OCI-LY7 (cell line): ENCODE results near the gene MAN1A1. TPM values are rescaled to one million over a fixed set of nuclear protein-coding genes. Genes with fewer than 3 reads are reported as not detected.

ENCODE experiments used
- BruUV-seq: library from RNA; stranded (reverse); fragments of 400-500 nt; replicated peaks from 2 replicates; lab custom pipeline; 2021; lab: Mats Ljungman, UMichigan
- CTCF ChIA-PET: fragments of 300-600 bp; sonication (Branson Sonifier 250); formaldehyde crosslinking; loops from one replicate; lab custom pipeline; 2022; ENCODE audit warnings: antibody characterized with exemption; ENCODE audit not compliant: unreplicated experiment; lab: Charles Lee
- POLR2A ChIA-PET: fragments of 300-600 bp; sonication (Branson Sonifier 250); formaldehyde crosslinking; loops from one replicate; lab custom pipeline; 2022; ENCODE audit warnings: antibody characterized with exemption; lab: Charles Lee
- DNase-seq: peaks from one replicate; pipeline ENCODE4 v3.0.0-alpha.2; 2015; ENCODE audit warnings: low spot score
- H2AFZ ChIP-seq: fragments of 200-600 bp; sonication (generic), shearing (Covaris generic); 2 replicates; pipeline ENCODE4 v1.6.1; 2014; ENCODE audit warnings: mild to moderate bottlenecking, antibody characterized with exemption, low read length, moderate library complexity
- H3K27ac ChIP-seq: fragments of 200-600 bp; sonication (generic); 2 replicates; pipeline ENCODE4 v1.5.1; 2014; ENCODE audit warnings: mixed run types, low read depth, mild to moderate bottlenecking, moderate library complexity, low read length, inconsistent platforms; ENCODE audit not compliant: poor library complexity, severe bottlenecking
- H3K36me3 ChIP-seq: fragments of 200-600 bp; sonication (generic); 2 replicates; pipeline ENCODE4 v1.6.1; 2014; ENCODE audit warnings: mild to moderate bottlenecking, antibody characterized with exemption, low read length, moderate library complexity, mixed read lengths; ENCODE audit not compliant: insufficient read depth
- H3K4me1 ChIP-seq: fragments of 200-600 bp; sonication (generic); 2 replicates; pipeline ENCODE4 v1.5.1; 2014; ENCODE audit warnings: mild to moderate bottlenecking, low read length; ENCODE audit not compliant: insufficient read depth, poor library complexity, severe bottlenecking
- H3K4me2 ChIP-seq: fragments of 200-600 bp; sonication (generic); 2 replicates; pipeline ENCODE4 v1.6.1; 2014; ENCODE audit warnings: mild to moderate bottlenecking, low read length
- H3K4me3 ChIP-seq: fragments of 200-600 bp; sonication (generic); 2 replicates; pipeline ENCODE4 v1.5.1; 2014; ENCODE audit warnings: mild to moderate bottlenecking, low read depth, low read length; ENCODE audit not compliant: poor library complexity, severe bottlenecking
- H3K79me2 ChIP-seq: fragments of 200-600 bp; sonication (generic); 2 replicates; pipeline ENCODE4 v1.6.1; 2016; ENCODE audit warnings: low read depth, mild to moderate bottlenecking, low read length, moderate library complexity, mixed read lengths; ENCODE audit not compliant: insufficient read depth
- H3K9me2 ChIP-seq: fragments of 200-600 bp; sonication (generic); 2 replicates; pipeline ENCODE4 v1.6.1; 2016; ENCODE audit warnings: mild to moderate bottlenecking, low read length, mixed read lengths; ENCODE audit not compliant: insufficient read depth
- H3K9me3 ChIP-seq: fragments of 200-600 bp; sonication (generic); 2 replicates; pipeline ENCODE4 v1.6.1; 2014; ENCODE audit warnings: mild to moderate bottlenecking, mixed run types, low read length, mixed read lengths
- H4K20me1 ChIP-seq: fragments of 200-600 bp; sonication (generic); 2 replicates; pipeline ENCODE4 v1.6.1; 2014; ENCODE audit warnings: mild to moderate bottlenecking, antibody characterized with exemption, low read length, moderate library complexity, mixed read lengths; ENCODE audit not compliant: insufficient read depth
- EZH2phosphoT487 ChIP-seq: fragments of 200-600 bp; sonication (generic); IDR thresholded peaks from 2 replicates; pipeline ENCODE4 v1.6.1; 2018; ENCODE audit warnings: low read depth, borderline replicate concordance, mild to moderate bottlenecking, mixed run types, antibody characterized with exemption, low read length, moderate library complexity, mixed read lengths
- intact Hi-C: fragments of 100-400 bp; cut with micrococcal nuclease; formaldehyde crosslinking; loops from one replicate; pipeline ENCODE4 v1.10.0; 2022; ENCODE audit not compliant: unreplicated experiment
- total RNA-seq, 2 experiments: library from RNA; depleted of rRNA in 1 of 2; stranded (reverse); fragments of >200 nt in 1 of 2; shearing (Covaris generic) in 1 of 2; gene quantifications; 2 replicates each; pipeline ENCODE4 v1.2.3, GENCODE V29; 2014 to 2022
- TF ChIP-seq, protein P1 (sequence below): fragments of 200-600 bp; sonication (generic); conservative IDR thresholded peaks from 2 replicates; pipeline ENCODE4 v1.5.1; 2014; ENCODE audit warnings: mild to moderate bottlenecking, antibody characterized with exemption, low read length, moderate library complexity, mixed read lengths

MAN1A1 gene
- total RNA-seq, 2 experiments from 2014 or later, result 72.4 to 74.3 TPM

DNA sequence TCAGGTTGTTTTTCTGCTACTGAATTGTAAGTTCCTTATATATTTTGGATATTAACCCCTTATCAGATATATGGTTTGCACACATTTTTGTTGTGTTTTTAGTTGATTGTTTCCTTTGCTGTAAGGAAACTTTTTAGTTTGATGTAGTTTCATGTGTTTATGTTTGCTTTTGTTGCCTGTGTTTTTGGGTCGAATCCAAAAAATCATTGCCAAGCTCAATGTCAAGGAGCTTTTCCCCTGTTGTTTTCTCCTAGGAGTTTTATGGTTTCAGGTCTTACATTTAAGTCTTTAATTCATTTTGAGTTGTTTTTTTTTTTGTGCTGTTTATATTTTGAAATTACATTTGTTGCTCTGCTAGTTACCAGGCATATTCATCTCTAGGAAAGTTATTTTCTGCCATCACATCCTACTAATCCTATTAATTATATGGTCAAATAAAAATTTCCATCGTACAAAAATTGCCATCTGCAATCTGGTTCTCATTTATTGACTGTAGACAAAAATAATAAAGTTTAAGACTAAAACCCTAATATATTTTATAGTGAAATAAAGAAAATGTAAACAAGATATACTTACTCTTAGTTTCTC lies 167.3 kb downstream of the MAN1A1 start:
- CTCF ChIA-PET, result no interaction called here
- TSS peak; percentile 13 for BruUV-seq
- Histone ChIP-seq H3K4me2 (no peak overlapping the region), H3K4me3 (no peak overlapping the region), H2AFZ (no peak overlapping the region), H3K36me3 (peaks cover 99% of the 10 kb centered on the region), H3K9me2 (no peaks in the 10 kb centered on the region), H3K4me1 (no peaks in the 10 kb centered on the region), H4K20me1 (peaks cover 5% of the 10 kb centered on the region; the same call in 1 of the 2 replicates), H3K27ac (no peak overlapping the region), H3K79me2 (no peaks in the 10 kb centered on the region; the same call in 1 of the 2 replicates), H3K9me3 (no peaks in the 10 kb centered on the region)
- POLR2A ChIA-PET, result interaction anchor here (0.5 kb wide), 1 partner anchor 9 kb away, joined by 3 read pairs; no protein-coding TSS in a partner anchor
- no peak for TF ChIP-seq EZH2phosphoT487
- TF ChIP-seq, protein P1, sequence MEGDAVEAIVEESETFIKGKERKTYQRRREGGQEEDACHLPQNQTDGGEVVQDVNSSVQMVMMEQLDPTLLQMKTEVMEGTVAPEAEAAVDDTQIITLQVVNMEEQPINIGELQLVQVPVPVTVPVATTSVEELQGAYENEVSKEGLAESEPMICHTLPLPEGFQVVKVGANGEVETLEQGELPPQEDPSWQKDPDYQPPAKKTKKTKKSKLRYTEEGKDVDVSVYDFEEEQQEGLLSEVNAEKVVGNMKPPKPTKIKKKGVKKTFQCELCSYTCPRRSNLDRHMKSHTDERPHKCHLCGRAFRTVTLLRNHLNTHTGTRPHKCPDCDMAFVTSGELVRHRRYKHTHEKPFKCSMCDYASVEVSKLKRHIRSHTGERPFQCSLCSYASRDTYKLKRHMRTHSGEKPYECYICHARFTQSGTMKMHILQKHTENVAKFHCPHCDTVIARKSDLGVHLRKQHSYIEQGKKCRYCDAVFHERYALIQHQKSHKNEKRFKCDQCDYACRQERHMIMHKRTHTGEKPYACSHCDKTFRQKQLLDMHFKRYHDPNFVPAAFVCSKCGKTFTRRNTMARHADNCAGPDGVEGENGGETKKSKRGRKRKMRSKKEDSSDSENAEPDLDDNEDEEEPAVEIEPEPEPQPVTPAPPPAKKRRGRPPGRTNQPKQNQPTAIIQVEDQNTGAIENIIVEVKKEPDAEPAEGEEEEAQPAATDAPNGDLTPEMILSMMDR, result no peak
- intact Hi-C loops, result no loop called here
- no peak for DNase-seq

DNA sequence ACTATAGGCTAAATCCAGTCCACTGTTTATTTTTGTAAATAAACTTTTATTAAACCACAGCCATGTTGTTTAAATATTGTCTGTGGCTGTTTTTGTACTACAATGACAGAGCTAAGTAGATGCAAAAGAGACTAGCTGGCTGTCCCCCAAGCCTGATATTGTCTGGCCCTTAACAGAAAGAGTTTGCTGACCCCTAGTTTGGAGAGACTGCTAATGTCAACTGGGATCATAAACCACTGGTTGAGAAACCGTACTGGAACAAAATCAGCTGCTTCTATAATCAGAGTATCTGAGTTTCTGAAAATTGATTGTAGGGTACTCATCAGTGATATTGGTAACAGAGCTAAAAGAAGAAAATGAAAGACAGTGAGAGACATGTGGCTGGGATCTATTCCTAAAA lies 168.5 kb downstream of the MAN1A1 start:
- H3K9me3 ChIP-seq, result no peaks in the 10 kb centered on the region
- peaks cover 5% of the 10 kb centered on the region; the same call in 1 of the 2 replicates for H4K20me1 ChIP-seq
- no peak for DNase-seq
- no peak overlapping the region for H3K4me2 ChIP-seq
- H2AFZ ChIP-seq, result no peak overlapping the region
- POLR2A ChIA-PET, result interaction anchor here (0.6 to 0.7 kb wide), 2 partner anchors 56 to 709 kb away, joined by 3 read pairs; no protein-coding TSS in a partner anchor
- peaks cover 99% of the 10 kb centered on the region for H3K36me3 ChIP-seq
- no peak overlapping the region for H3K27ac ChIP-seq
- CTCF ChIA-PET, result no interaction called here
- intact Hi-C loops, result no loop called here
- TF ChIP-seq, protein P1, result no peak
- TF ChIP-seq EZH2phosphoT487, result no peak
- no TSS peak for BruUV-seq
- H3K4me1 ChIP-seq, result no peaks in the 10 kb centered on the region
- no peaks in the 10 kb centered on the region; the same call in 1 of the 2 replicates for H3K79me2 ChIP-seq
- H3K9me2 ChIP-seq, result no peaks in the 10 kb centered on the region
- no peak overlapping the region for H3K4me3 ChIP-seq

DNA sequence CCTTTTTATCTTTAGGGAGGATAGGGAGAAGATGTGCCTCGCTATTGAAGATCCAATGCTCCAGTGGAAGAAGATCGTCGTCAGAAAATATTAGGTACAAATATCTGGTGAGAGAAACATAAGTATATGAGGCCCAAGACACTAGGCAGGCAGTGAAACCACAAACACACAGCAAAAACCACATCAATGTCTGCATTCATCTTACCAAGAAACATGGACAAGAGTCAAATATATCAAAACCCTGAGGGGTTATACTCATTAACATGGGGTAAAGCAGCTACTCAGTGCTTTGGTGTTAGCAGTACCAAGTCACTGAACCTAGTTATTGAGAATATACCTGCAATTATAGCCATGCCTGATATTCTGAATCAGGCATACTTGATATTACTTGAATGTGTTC lies 169.7 kb downstream of the MAN1A1 start:
- Histone ChIP-seq H3K36me3 (peaks cover 96% of the 10 kb centered on the region), H3K9me3 (no peaks in the 10 kb centered on the region), H3K4me3 (no peak overlapping the region), H3K4me1 (no peaks in the 10 kb centered on the region), H3K4me2 (no peak overlapping the region), H3K79me2 (no peaks in the 10 kb centered on the region; the same call in 1 of the 2 replicates), H3K9me2 (no peaks in the 10 kb centered on the region), H3K27ac (no peak overlapping the region), H4K20me1 (peaks cover 5% of the 10 kb centered on the region; the same call in 1 of the 2 replicates), H2AFZ (no peak overlapping the region)
- TF ChIP-seq EZH2phosphoT487, result no peak
- TF ChIP-seq, protein P1, result no peak
- no TSS peak for BruUV-seq
- DNase-seq, result no peak
- ChIA-PET POLR2A (no interaction called here), CTCF (no interaction called here)
- intact Hi-C loops, result no loop called here
